GM12801 (cell line): ENCODE measurements around the gene ABCC8.

ENCODE experiments used
- CTCF ChIP-seq: IDR thresholded peaks from one replicate; pipeline ENCODE4 v1.5.1; 2011; ENCODE audit warnings: control low read depth; ENCODE audit not compliant: insufficient read length; ENCODE audit errors: extremely low read depth

ABCC8 gene

GRCh38 chr11:17458268-17458667 is 18.4 kb downstream of the ABCC8 start:
- no peak for TF ChIP-seq CTCF

GRCh38 chr11:17457396-17458173 is 19.1 kb downstream of the ABCC8 start:
- no peak for TF ChIP-seq CTCF

- no peak for TF ChIP-seq CTCF
Observed at GRCh38 chr11:17452668-17453067, 24.0 kb downstream of the ABCC8 start.

GRCh38 chr11:17449158-17449557 is 27.5 kb downstream of the ABCC8 start:
- TF ChIP-seq CTCF, result no peak

GRCh38 chr11:17446482-17446881 is 30.2 kb downstream of the ABCC8 start:
- TF ChIP-seq CTCF, result no peak

- TF ChIP-seq CTCF, result no peak
Observed at GRCh38 chr11:17445240-17445795, 31.3 kb downstream of the ABCC8 start.

GRCh38 chr11:17443926-17444690 is 32.5 kb downstream of the ABCC8 start:
- no peak for TF ChIP-seq CTCF
